Keratinocyte (primary cell): Measurements from ENCODE around the gene IL4R. TPM values are rescaled to one million over a fixed set of nuclear protein-coding genes. Genes with fewer than 3 reads are reported as not detected.

ENCODE experiments used
- DNase-seq: peaks from one replicate; pipeline ENCODE4 v3.0.0-alpha.2; 2011; ENCODE audit warnings: low read depth, missing footprints, low spot score
- FAIRE-seq: peaks from 2 replicates; lab custom pipeline; 2011; peaks lifted over from hg19 to GRCh38; lab: Jason Lieb, UNC
- H2AFZ ChIP-seq: 2 replicates; pipeline ENCODE4 v1.6.0; 2012; ENCODE audit warnings: low read length, control low read depth, inconsistent platforms; ENCODE audit not compliant: control insufficient read depth
- H3K27ac ChIP-seq: 2 replicates; pipeline ENCODE4 v1.5.1; 2011; ENCODE audit warnings: low read length; ENCODE audit not compliant: control insufficient read depth, insufficient read depth
- H3K27me3 ChIP-seq: 3 replicates; pipeline ENCODE4 v1.6.0; 2011; ENCODE audit warnings: low read length; ENCODE audit not compliant: control insufficient read depth, insufficient read depth; ENCODE audit errors: extremely low read depth
- H3K36me3 ChIP-seq, 2 experiments: 2 replicates in 1 of 2; 3 replicates in 1 of 2; pipeline ENCODE4 v1.5.1; 2011; ENCODE audit warnings: low read length in 2 of 2, mild to moderate bottlenecking in 1 of 2; ENCODE audit not compliant: control insufficient read depth in 2 of 2, insufficient read depth in 2 of 2; ENCODE audit errors: extremely low read depth in 1 of 2
- H3K4me1 ChIP-seq: 3 replicates; pipeline ENCODE4 v1.5.1; 2011; ENCODE audit warnings: low read length; ENCODE audit not compliant: control insufficient read depth, insufficient read depth; ENCODE audit errors: extremely low read depth
- H3K4me2 ChIP-seq: 3 replicates; pipeline ENCODE4 v1.6.0; 2011; ENCODE audit warnings: low read depth, low read length; ENCODE audit not compliant: control insufficient read depth, insufficient read depth; ENCODE audit errors: extremely low read depth
- H3K4me3 ChIP-seq, 3 experiments: fragments of 200-600 bp in 1 of 3; sonication (generic) in 1 of 3; 2 replicates in 2 of 3; 3 replicates in 1 of 3; pipeline ENCODE4 v1.5.1; 2011 to 2016; ENCODE audit warnings: low read length in 3 of 3, mild to moderate bottlenecking in 3 of 3, control low read depth in 2 of 3, inconsistent platforms in 1 of 3, low read depth in 1 of 3, mixed read lengths in 1 of 3, mixed run types in 1 of 3, moderate library complexity in 1 of 3; ENCODE audit not compliant: control insufficient read depth in 2 of 3, insufficient read depth in 2 of 3; ENCODE audit errors: extremely low read depth in 1 of 3
- H3K79me2 ChIP-seq: 2 replicates; pipeline ENCODE4 v1.6.0; 2012; ENCODE audit warnings: low read length; ENCODE audit not compliant: control insufficient read depth, insufficient read depth
- H3K9ac ChIP-seq: 3 replicates; pipeline ENCODE4 v1.6.0; 2011; ENCODE audit warnings: low read length; ENCODE audit not compliant: control insufficient read depth, insufficient read depth; ENCODE audit errors: extremely low read depth
- H3K9me1 ChIP-seq: 3 replicates; pipeline ENCODE4 v1.6.0; 2011; ENCODE audit warnings: low read length; ENCODE audit not compliant: control insufficient read depth, insufficient read depth; ENCODE audit errors: extremely low read depth
- H3K9me3 ChIP-seq: 2 replicates; pipeline ENCODE4 v1.5.1; 2012; ENCODE audit warnings: low read depth, low read length; ENCODE audit not compliant: control insufficient read depth
- H4K20me1 ChIP-seq: 3 replicates; pipeline ENCODE4 v1.6.0; 2011; ENCODE audit warnings: low read length; ENCODE audit not compliant: control insufficient read depth, insufficient read depth; ENCODE audit errors: extremely low read depth
- EZH2 ChIP-seq: IDR thresholded peaks from one replicate; pipeline ENCODE4 v1.6.1; 2012; ENCODE audit warnings: inconsistent platforms, mild to moderate bottlenecking, low read length, moderate library complexity
- dilution Hi-C: fragments of 300-500 bp; cut with MboI; formaldehyde crosslinking; loops from one replicate; pipeline ENCODE4 v1.7.0; 2020; ENCODE audit warnings: low sequenced_read_pairs; ENCODE audit not compliant: extremely low pct_ligation_motif_present
- polyA plus RNA-seq, 5 experiments: library from polyadenylated mRNA; depleted of rRNA in 3 of 5; stranded (reverse) in 3 of 5; stranded (forward) in 1 of 5; unstranded in 1 of 5; fragments of >200 nt; gene quantifications; 1 replicate in 1 of 5; 2 replicates in 3 of 5; 3 replicates in 1 of 5; pipeline versions ENCODE4 v1.2.1 to v1.2.3, GENCODE V29; 2011 to 2012; ENCODE audit warnings: missing spikeins in 2 of 5, low read depth in 1 of 5, low replicate concordance in 1 of 5
- TF ChIP-seq, protein P1 (sequence below), 3 experiments: IDR thresholded peaks in 1 of 3; conservative IDR thresholded peaks in 1 of 3; optimal IDR thresholded peaks in 1 of 3; 2 replicates in 2 of 3; 3 replicates in 1 of 3; pipeline versions ENCODE3 to v1.5.1; 2011; ENCODE audit warnings: low read length in 3 of 3, mild to moderate bottlenecking in 3 of 3, moderate library complexity in 2 of 3, control low read depth in 1 of 3, inconsistent platforms in 1 of 3; ENCODE audit not compliant: insufficient read depth in 2 of 3; ENCODE audit errors: extremely low read depth in 1 of 3

The IL4R gene
- polyA plus RNA-seq, 1 donor (not counting 4 experiments of a cell fraction or from before 2014, with no cell fraction given) = 60.5 TPM

DNA sequence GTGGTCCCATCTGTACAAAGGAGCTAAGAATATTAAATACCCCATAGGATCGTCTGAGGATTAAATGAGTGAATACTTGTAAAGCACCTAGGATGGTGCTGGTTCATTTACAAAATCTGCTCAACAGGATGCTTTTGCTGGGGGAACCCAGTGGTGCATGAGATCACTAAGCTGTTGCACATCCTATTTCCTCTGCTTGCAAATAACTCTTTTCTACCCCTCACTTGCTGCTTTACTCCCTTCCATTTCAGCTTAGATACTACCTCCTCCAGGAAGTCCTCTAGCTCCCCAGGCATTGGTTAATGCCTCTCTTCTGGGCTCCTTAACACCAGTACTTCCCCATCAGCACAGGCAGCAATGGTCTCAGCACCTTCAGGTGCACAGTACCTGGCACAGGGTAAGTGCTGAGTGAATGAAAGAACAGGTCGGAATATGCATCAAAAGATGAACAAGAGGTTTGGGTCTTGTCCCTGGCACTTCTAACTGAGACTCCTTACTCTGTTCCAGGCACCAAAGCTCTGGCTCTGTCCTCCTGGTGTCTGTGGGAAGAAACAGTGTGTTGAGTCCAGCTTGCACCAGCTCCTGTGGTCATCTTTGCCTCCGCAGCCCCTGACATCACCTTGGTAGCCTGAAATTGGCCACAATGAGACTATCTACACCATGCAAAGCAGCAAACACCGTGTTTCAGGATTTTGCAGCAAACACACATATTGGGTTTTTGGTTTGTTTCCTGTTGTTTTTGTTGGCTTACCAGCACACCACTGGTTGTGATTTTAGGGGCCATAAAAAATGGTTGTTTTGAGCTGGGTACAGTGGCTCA, 64.1 kb downstream of the IL4R start:
- no peaks in the 10 kb centered on the region for H3K27me3 ChIP-seq
- dilution Hi-C loops = no loop called here
- H2AFZ ChIP-seq = no peak overlapping the region
- TF ChIP-seq, protein P1, sequence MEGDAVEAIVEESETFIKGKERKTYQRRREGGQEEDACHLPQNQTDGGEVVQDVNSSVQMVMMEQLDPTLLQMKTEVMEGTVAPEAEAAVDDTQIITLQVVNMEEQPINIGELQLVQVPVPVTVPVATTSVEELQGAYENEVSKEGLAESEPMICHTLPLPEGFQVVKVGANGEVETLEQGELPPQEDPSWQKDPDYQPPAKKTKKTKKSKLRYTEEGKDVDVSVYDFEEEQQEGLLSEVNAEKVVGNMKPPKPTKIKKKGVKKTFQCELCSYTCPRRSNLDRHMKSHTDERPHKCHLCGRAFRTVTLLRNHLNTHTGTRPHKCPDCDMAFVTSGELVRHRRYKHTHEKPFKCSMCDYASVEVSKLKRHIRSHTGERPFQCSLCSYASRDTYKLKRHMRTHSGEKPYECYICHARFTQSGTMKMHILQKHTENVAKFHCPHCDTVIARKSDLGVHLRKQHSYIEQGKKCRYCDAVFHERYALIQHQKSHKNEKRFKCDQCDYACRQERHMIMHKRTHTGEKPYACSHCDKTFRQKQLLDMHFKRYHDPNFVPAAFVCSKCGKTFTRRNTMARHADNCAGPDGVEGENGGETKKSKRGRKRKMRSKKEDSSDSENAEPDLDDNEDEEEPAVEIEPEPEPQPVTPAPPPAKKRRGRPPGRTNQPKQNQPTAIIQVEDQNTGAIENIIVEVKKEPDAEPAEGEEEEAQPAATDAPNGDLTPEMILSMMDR (optimal IDR thresholded peaks at IDR 0.05 in 1 of 3, IDR thresholded peaks at IDR 0.05 in 1 of 3, conservative IDR thresholded peaks at IDR 0.05 in 1 of 3; ENCODE audit: extremely low read depth in 1 of 3, insufficient read depth in 2 of 3, low read length in 3 of 3) = no peak
- no peak for TF ChIP-seq EZH2
- no peaks in the 10 kb centered on the region for H3K36me3 ChIP-seq
- H3K9me3 ChIP-seq = no peaks in the 10 kb centered on the region
- H3K4me3 ChIP-seq = no peak overlapping the region
- no peak overlapping the region for H3K9ac ChIP-seq
- no peak overlapping the region for H3K27ac ChIP-seq
- no peaks in the 10 kb centered on the region for H4K20me1 ChIP-seq
- H3K4me2 ChIP-seq = no peak overlapping the region
- no peak for FAIRE-seq
- H3K79me2 ChIP-seq = no peaks in the 10 kb centered on the region
- H3K4me1 ChIP-seq = no peaks in the 10 kb centered on the region
- no peaks in the 10 kb centered on the region for H3K9me1 ChIP-seq
- DNase-seq = no peak

DNA sequence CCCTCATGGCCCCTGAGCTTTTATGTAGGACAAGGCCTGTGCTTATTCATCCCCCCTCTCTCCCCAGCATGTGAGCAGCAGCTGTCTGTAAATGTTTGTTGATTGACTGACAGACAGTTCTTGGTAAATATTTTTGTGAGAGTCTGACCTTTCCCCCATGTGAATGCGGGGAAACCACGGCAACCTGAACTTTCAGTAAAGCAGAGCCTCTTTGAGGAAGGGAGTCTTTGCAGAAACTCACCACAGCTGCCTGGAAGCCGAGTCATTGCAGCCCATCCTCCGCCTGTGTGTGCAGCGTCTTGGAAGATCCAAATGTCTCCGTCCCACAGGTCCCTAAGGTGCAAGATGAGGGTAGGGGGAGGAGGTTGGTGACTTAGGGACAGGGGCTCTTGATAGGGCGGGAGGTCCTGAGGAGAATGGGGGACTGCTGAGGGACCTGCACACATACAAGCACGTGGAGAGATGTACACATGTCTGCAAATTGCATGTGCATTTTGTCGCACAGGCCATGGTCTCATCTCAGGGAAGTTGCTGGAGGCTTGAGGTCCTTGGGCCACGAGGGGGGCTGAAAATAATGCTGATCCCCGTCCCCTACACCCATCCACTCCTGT, 65.2 kb downstream of the IL4R start:
- H3K9ac ChIP-seq = no peak overlapping the region
- dilution Hi-C loops = no loop called here
- H3K4me2 ChIP-seq = no peak overlapping the region
- H3K79me2 ChIP-seq = no peaks in the 10 kb centered on the region
- DNase-seq (no peak), FAIRE-seq (no peak)
- no peaks in the 10 kb centered on the region for H3K9me3 ChIP-seq
- H3K27me3 ChIP-seq = no peaks in the 10 kb centered on the region
- H4K20me1 ChIP-seq = no peaks in the 10 kb centered on the region
- no peak overlapping the region for H2AFZ ChIP-seq
- H3K36me3 ChIP-seq = no peaks in the 10 kb centered on the region
- no peak for TF ChIP-seq EZH2
- TF ChIP-seq, protein P1 (optimal IDR thresholded peaks at IDR 0.05 in 1 of 3, IDR thresholded peaks at IDR 0.05 in 1 of 3, conservative IDR thresholded peaks at IDR 0.05 in 1 of 3; ENCODE audit: extremely low read depth in 1 of 3, insufficient read depth in 2 of 3, low read length in 3 of 3) = no peak
- no peak overlapping the region for H3K4me3 ChIP-seq
- H3K4me1 ChIP-seq = no peaks in the 10 kb centered on the region
- no peak overlapping the region for H3K27ac ChIP-seq
- no peaks in the 10 kb centered on the region for H3K9me1 ChIP-seq
